ENCODE data around the gene RUNX2. TPM values are rescaled to one million over a fixed set of nuclear protein-coding genes. Genes with fewer than 3 reads are reported as not detected.
A peak's percentile ranks its signal among the peaks of the same experiment; 100 is the strongest.
"Not testable (repeated sequence)": the region's sequence is repeated elsewhere in the genome, so short reads cannot be mapped to it uniquely, and the experiment has no call there.

Gene RUNX2
- total RNA-seq, 1 donor from 2014 or later = 6.3 TPM

DNA sequence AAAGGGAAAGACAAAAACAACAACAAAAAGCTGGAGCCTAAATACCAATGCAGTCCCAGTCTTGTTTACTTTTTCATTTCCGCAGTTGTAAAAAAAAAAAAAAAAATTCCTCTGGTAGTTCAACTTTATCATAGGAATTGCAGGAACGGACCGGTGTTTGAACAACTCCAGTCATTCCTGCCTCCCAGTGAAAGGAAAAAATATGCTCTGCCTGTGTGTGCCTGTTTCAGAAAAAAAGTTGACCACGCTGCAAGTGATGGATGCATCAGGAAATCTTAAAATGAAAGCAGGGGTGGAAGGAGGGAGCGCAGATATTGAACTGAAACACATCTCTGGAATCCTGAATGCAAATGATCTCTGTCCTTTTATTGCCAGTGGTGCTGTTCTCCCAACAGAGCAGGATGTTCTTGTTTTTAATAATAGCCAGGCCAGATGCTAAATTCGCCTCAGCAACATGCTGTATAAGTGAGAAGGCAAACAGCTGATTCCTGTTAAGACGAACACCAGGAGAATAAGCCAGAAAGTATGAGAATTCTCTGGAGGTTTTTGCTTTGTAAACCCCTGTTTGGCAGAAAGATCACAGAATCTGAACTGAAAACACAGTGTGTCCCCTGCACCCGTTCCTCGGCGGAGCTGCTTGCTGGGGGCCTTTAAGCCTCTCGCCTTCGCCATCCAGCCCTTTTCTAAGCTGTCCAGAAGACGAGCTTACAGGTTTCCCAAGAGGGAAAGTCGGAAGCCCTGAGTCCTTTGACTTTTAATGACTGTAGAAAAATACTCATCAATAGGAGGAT, 228.0 kb downstream of the RUNX2 start:
- DNase-seq (ENCODE audit: low spot score) = peak; percentile 78

DNA sequence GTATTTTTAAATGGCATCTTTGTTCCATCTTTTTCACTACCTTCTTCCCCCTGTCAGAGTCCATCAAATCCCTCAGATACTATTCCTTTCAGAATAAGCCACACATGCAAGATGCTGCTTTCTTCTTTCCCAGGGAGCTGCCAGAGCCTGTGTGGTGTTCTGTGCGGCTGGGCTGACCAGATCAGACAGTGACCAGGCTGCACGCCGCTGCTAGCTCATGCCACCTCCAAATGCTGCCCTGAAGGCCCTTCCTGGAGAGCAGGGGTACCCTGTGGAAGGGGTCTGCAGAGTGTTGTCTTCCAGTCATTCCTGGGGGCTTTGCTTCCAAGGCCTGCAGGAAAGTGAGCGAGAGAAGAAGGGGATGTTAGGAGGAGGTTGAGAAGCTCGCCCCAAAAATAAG, 228.7 kb downstream of the RUNX2 start:
- peak; percentile 32 for DNase-seq (ENCODE audit: low spot score)

DNA sequence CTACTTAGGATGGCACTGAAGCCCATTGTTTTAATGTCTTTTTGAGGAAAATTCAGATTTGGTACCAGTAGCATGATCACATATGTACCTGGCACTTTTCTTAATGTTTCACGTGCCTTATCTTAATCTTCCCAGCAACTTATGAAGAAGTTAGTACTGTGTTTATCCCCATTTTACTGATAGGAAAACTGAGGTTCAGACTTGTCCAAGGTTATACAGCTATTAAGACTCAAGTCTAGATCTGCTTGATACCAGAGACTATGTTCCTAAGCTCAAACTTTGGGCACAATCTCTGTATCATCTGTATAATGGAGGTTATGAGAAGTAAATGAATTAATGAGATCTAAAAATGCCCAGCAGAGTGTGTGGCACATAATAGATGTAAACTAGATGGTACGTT, 229.3 kb downstream of the RUNX2 start:
- DNase-seq (ENCODE audit: low spot score) = no peak

DNA sequence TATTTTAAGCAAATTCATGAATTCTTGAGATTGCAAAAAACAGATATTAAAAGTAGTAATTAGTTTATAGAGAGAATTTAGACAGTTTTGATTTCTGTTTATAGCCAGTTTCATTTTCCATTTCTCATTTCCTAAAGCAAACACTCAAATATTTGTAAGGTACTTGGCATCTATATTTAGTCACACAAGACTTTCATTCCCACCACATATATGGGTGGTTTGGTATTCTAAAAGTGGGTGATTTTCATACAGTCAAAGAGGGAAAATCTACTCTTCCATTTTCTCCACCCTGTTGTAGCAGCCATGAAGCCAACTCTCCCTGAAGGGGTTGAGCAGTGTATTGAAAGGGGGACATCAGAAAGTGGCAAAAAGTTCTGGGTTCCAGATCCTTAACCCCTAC, 230.7 kb downstream of the RUNX2 start:
- DNase-seq (ENCODE audit: low spot score) = no peak

GRCh38 chr6:45560321-45560820, 232.2 kb downstream of the RUNX2 start:
- not testable (repeated sequence) for DNase-seq (ENCODE audit: low spot score)

DNA sequence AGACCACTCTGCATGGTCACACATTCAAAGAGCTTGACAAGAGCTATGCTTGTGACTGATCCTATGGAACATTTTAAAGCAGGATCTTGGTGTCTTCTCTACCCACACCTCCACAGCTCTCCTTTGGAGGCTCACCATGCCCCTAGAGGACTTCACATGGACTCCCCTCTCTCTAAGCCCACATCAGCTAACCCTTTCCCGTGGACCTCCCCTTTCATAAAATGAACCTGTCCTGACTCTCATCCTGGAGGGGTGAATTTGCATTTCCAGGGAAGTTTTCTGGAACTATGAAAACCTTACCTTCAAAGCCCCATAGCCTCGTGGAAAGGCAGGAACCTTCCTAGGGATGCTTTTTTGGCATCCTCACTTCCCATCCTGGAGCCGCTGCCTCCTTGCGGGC, 234.0 kb downstream of the RUNX2 start:
- DNase-seq (ENCODE audit: low spot score) = no peak

DNA sequence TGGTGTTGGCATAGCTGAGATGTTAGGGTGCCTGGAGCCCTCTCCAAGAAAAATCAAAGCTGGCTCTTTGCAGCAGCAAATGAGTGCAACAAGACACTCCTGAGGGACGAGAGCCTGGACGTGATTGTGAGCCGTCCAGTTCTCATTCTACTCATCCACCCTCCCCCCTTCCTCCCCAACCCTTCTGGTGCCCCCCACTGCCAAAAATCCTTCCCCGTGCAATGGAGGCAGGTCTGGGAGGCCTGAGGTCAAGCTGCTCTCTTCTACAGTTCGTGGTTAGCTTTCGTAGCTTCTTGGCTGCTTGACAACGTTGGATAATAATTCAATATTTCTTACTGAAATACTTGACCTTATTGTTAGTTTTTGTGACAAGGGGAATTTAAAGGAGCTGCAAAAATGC, 234.9 kb downstream of the RUNX2 start:
- peak; percentile 22 for DNase-seq (ENCODE audit: low spot score)

DNA sequence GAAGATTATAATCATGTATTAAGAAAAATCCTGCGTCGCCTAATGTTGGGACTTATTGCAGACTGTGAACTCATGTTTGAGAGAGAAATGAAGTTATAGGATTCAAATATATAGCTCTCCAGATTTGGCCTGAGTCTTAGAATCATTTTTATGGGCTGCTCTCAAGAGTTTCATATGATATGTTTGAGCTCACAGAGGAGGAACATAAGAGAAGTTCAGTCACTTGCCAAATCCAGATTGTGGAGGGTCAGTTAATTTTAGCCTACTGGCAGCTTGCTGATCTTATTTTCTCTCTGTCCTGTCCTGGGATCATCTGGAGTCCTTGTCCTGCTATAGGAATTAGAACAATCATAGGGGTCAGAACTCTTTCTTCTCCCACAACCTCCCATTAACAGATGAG, 235.7 kb downstream of the RUNX2 start:
- DNase-seq (ENCODE audit: low spot score) = peak; percentile 76

DNA sequence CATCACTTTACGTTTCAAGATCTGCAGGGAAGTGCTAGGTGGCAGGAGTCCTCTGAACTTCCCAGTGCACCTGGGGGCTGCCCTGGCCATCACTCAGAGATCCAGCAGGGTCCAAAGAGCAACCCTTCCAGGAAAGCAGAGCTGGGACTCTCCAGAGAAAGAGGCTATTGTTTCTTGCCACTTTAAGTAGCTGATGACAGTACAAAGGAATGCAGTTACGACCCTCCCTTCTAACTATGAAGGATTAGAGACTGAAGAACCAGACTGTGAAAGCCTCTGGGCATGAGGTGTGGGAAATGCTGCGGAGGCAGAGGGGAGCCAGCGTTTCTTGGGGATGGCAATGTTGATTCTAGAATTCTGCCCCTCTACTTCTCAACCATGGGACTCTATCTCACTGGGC, 238.8 kb downstream of the RUNX2 start:
- DNase-seq (ENCODE audit: low spot score) = peak; percentile 21

GRCh38 chr6:45567879-45568278, 239.7 kb downstream of the RUNX2 start:
- no peak for DNase-seq (ENCODE audit: low spot score)

GRCh38 chr6:45568626-45569025, 240.5 kb downstream of the RUNX2 start:
- no peak for DNase-seq (ENCODE audit: low spot score)

DNA sequence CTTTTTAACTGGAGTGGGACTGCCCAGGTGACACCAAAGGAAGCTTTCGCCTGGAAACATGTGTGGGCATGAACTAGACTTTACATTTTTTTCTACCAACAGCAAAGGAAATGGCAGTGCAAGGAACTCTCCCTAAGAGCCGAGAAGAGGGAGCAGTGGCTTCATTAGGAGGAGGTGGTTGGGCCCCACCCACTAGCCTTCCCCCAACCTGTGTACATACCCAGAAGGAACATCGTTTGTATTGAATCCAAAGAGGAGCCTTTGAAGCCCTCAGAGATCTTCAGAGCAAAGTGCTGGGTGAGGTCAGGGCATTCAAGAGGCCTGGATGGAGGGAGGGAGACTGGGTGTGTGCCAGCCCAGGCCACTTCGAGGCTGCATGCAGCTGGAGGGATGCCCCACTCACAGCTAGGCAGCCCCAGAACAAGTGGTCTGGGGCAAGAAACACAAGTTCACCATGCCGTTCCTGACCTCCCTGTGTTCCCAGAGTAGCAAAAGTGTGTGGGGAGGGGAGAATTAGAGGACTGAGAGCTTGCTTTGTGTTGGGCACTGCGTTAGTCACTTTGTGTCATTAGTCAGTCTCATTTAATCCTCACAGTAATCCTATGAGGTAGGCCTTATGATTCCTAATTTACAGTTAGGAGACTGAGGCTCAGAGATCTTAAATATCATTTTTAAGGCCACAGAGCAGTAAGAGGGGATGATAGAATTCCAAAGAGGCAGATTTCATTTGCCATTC, 241.2 kb downstream of the RUNX2 start:
- no peak for DNase-seq (ENCODE audit: low spot score)

DNA sequence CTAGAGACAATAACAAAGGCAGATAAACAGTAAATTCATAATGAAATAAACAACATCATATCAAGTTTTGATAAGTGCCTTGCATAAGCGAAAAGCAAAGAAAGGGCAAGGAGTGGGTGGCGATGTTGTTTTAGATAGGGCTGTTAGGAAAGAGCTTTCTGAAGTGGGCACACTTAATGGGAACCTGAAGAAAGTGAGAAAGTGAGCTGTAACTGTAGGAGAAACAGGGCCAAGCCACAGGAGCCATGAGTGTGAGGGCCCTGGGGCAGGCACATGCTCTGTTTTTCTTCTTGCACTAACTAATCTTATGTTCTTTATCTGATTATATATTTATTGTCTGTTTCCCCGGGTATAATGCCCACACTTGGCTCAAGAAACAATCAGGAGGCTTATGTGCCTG, 243.0 kb downstream of the RUNX2 start:
- DNase-seq (ENCODE audit: low spot score) = no peak

DNA sequence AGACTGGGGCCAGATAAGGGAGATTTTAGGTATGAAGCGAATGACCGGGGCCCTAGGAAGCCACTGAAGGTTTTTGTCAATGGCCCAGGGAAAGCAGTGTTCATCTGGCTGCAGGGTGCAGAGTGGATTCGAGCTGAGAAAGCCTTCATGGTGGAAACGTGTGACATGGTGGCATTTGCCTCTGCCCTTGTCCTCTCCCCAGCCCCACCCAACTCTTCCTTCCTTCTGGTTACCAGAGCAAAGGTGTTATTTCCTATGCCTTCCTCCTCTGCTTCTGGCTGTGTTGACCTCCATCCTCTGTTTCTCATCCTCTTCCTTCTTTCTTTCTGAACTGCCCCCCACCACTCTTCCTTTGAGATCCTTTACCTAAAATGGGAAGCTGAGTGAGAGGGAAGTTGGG, 244.7 kb downstream of the RUNX2 start:
- DNase-seq (ENCODE audit: low spot score) = no peak

- DNase-seq (ENCODE audit: low spot score) = no peak
Observed at GRCh38 chr6:45574014-45574461, 245.9 kb downstream of the RUNX2 start.

DNA sequence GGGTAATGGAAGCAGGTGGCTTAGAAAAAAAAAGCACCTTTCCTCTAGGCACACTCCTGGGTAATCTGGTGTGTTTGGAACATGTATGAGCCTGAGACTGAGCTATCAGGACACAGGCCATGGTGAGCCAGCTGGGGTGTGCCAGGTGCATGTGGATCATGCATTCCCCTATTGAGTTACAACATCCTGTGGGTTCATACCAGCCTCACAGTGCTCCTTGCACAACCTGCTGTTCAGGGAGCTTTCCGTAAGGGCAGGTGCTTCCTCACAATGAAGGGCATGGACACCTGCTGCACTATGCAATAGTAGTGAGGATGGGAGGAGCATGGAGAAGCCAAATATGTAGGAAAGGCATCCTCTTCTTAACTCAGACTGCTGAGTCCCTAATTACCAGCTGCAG, 246.8 kb downstream of the RUNX2 start:
- no peak for DNase-seq (ENCODE audit: low spot score)

DNA sequence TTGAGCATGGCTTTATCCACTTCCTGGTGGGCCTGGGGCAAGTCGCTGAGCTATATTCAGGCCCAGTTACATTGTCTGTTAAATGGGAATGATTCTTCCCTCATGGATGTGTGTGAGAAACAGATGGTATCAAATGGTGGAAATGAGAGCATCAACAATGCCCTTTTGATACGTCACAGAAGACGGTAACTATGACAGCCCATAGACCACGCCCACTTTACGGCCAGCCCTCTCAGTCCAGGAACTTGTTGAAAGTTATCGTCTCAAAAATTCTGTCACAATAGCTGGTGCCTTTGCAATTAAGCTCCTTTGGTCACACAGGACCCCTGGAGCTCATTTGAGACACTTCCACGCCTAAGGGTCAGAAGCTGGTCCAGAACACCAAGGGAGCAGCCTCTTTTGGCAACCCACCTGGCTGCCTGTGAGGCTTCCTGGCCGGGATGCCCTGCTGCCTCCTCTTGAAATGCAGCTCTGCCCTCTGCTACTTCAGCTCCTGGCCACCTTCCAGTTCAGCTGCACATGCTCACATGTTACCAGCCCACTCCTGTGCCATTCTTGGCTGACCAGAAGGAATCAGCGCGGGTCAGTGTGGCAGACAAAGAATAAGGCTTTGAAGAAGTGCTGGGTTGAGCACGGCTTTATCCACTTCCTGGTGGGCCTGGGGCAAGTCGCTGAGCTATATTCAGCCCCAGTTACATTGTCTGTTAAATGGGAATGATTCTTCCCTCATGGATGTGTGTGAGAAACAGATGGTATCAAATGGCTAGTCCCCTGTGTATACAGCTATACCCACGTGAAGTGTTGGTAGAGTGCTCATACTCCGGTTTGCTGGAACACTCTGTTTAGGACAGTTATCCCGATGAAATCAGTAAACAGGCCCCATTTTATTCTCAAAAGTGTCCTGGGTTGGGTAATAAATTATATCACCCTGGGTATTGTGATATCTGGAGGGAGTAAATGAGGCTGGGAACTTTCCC, 248.8 kb downstream of the RUNX2 start:
- DNase-seq (ENCODE audit: low spot score) = no peak

GRCh38 chr6:45577836-45578504, 249.8 kb downstream of the RUNX2 start:
- no peak for DNase-seq (ENCODE audit: low spot score)

DNA sequence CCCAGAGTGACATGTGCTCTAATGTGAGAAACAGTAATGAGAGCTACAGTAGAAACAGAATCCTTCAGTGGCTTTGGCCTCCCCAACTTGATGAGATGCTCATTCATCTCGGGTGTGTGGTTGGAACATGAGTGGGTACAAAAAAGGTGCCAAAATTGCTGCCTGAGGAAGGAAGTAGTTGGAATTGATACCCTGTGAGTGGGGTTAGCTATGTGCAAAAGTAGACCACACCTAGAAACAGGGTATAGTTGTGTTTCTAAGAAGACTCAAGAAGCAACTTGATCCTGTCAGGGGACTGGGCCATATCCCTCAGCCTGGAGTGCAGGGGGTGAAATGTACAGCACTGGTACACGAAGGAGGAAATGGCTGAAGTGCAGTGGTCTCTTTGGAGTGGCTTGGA, 256.0 kb downstream of the RUNX2 start:
- no peak for DNase-seq (ENCODE audit: low spot score)

DNA sequence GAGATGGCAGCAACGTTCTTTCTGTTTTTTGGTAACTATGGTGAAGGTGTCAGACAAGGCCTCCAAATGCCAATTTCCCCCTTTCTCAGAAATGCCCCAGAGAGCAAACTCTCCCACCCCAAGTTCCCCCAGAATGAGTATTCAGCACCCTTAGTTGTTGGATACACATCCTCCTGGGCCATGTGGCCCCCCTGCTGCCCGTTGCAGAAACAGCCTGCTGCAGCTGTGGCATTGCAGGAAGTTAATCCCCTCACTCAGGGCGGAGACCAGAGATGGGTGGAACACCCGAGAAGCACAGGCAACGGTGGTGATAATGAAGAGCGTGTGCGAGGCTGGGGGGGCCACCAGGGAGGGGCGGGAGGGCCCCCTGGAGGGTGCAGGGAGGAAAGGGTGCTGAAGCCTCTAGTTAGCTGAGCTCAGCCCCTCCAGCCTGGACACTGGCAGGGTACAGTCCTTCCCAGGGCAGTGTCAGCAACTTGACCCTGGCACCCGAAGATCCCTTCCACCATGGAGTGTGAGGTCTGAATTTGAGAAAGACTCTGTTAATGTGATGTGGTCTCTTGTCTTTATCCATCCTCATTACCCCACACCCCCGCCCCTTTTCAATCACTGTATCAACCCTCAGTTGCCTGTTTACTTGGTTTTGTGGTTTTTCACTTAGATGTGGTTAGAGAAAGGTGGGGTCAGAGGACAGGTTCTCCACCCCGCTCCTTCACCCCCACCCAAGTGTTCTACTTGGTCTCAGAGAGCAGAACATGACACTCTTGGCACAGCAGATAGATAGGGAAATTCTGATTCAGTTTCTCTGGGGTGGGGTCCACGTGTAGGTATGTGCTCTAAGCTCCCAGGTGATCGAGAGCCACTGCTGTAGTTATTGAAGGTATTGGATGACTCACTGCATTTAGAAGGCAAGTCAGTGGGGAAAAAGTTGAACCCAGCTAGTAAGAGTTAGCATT, 258.4 kb downstream of the RUNX2 start:
- no peak for DNase-seq (ENCODE audit: low spot score)

All from umbilical cord (tissue), 2 donors.